Measurements from ENCODE around the gene UCP3.

DNA sequence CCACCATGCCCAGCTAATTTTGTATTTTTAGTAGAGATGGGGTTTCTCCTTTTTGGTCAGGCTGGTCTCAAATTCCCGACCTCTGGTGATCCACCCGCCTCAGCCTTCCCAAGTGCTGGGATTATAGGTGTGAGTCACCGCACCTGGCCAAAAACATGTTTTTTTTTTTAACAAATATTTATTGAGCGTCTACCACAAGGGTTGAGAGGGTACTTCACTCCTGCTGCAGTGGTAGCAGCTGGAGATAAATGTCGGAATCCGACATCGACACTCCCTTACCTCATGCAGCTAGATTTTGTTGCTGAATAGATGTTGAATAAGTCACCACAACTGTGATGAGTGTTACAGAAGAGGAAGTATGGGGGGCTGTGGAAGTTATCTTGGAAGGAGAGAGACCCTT is 57.1 kb downstream of the UCP3 start:
- TF ChIP-seq EZH2 (IDR thresholded peaks at IDR 0.05; ENCODE audit: insufficient read depth, low read length), result no peak
- TF ChIP-seq CTCF (IDR thresholded peaks at IDR 0.05; ENCODE audit: insufficient read depth, low read depth, low read length), result no peak
